Cortex of kidney (tissue), 1 donor: ENCODE results near the gene NSD2.

Experiments
- DNase-seq: peaks from one replicate; lab custom pipeline; 2025; lab: John Stamatoyannopoulos, UW

NSD2 gene

GRCh38 chr4:1945124-1945895, 74.1 kb downstream of the NSD2 start:
- no peak for DNase-seq

GRCh38 chr4:1945912-1946311, 74.7 kb downstream of the NSD2 start:
- no peak for DNase-seq

- DNase-seq, result no peak
These were observed 77.0 kb downstream of the NSD2 start for GRCh38 chr4:1948232-1948631.

- no peak for DNase-seq
These were observed 77.8 kb downstream of the NSD2 start for GRCh38 chr4:1948892-1949436.

- no peak for DNase-seq
These were observed 79.2 kb downstream of the NSD2 start for GRCh38 chr4:1950369-1950768.

- no peak for DNase-seq
These were observed 81.0 kb downstream of the NSD2 start for GRCh38 chr4:1952058-1952700.

GRCh38 chr4:1952719-1953118, 81.5 kb downstream of the NSD2 start:
- no peak for DNase-seq

GRCh38 chr4:1953335-1953734, 82.1 kb downstream of the NSD2 start:
- no peak for DNase-seq

- no peak for DNase-seq
These were observed 85.4 kb downstream of the NSD2 start for GRCh38 chr4:1956631-1957030.

GRCh38 chr4:1958276-1959103, 87.3 kb downstream of the NSD2 start:
- DNase-seq, result no peak

- DNase-seq, result no peak
These were observed 87.9 kb downstream of the NSD2 start for GRCh38 chr4:1959104-1959384.

- DNase-seq, result no peak
These were observed 89.1 kb downstream of the NSD2 start for GRCh38 chr4:1960170-1960825.

- no peak for DNase-seq
These were observed 89.8 kb downstream of the NSD2 start for GRCh38 chr4:1961038-1961437.

GRCh38 chr4:1961563-1961962, 90.4 kb downstream of the NSD2 start:
- DNase-seq, result no peak

GRCh38 chr4:1962980-1963379, 91.8 kb downstream of the NSD2 start:
- DNase-seq, result no peak

- no peak for DNase-seq
These were observed 93.2 kb downstream of the NSD2 start for GRCh38 chr4:1964443-1964842.

GRCh38 chr4:1964971-1965370, 93.8 kb downstream of the NSD2 start:
- DNase-seq, result no peak

GRCh38 chr4:1967512-1968149, 96.4 kb downstream of the NSD2 start:
- DNase-seq, result no peak

GRCh38 chr4:1968686-1969295, 97.6 kb downstream of the NSD2 start:
- DNase-seq, result no peak

- no peak for DNase-seq
These were observed 98.9 kb downstream of the NSD2 start for GRCh38 chr4:1969928-1970723.
